Renal cortical epithelial cell (primary cell): Measurements from ENCODE around the gene NINJ2. TPM values are rescaled to one million over a fixed set of nuclear protein-coding genes. Genes with fewer than 3 reads are reported as not detected.

Source experiments
- DNase-seq: peaks from one replicate; pipeline ENCODE4 v3.0.0-alpha.2; 2011; ENCODE audit warnings: low read depth
- total RNA-seq: library from RNA; depleted of rRNA; stranded (reverse); fragments of >200 nt; gene quantifications from 2 replicates; pipeline ENCODE4 v1.2.3, GENCODE V29; 2014

The NINJ2 gene
- total RNA-seq, 1 donor from 2014 or later: 0.60 TPM

DNA sequence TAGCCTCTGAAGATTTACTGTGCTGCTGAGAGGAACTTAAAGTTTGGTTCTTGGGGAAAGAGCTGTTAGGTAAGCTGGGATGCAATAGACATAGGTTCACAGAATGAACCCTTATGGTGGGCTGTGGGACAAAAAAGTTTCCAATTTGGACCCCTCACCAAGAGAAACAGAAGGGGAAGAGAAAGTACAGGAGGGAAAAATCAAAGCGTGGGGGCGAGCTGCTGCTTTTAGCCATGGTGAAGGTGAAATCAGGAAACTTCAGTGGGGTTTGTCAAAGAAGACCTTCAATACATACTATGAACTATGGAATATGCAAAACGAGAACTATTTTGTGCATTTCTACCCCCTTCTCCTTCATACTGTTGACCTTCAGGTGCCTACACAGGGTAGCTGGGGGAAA lies 10.6 kb upstream of the NINJ2 start:
- no peak for DNase-seq

DNA sequence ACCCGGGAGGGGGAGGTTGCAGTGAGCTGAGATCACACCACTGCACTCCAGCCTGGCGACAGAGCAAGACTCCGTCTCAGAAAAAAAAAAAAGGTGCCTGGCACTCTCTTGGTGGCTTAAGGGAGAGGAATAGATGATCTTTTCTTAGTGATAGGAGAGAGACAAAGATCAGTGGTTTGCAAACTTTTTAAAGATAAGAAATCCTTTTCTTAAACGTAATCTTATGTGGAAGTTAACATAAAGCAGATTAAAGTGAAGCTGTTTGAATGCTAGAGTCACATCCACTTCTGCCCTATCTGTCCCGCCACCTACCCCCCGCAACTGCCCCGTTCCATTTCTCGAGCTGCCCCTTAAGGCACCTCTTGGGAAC lies 6.3 kb upstream of the NINJ2 start:
- DNase-seq: no peak

DNA sequence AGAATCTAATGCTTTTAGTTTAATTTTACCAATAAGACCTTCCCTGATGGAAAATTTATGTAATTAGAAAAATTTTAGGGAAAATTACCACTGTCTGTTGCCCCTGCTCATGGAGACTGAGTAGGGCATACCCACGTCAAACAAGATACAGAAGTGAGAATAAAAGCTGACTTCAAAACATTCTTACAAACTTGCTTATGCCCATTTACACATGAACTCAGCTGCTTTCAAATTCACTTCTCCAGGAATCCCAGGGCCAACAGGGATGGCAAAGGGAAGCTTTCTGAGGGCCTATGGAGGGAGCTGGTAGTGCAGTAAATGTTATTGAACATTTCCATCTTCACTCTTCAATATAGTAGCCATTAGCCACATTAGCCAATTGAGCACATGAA lies 4.8 kb upstream of the NINJ2 start:
- no peak for DNase-seq

GRCh38 chr12:666766-667308 lies 3.6 kb upstream of the NINJ2 start:
- DNase-seq: no peak

- DNase-seq: no peak
These were observed 2.8 kb upstream of the NINJ2 start for GRCh38 chr12:666066-666465.

DNA sequence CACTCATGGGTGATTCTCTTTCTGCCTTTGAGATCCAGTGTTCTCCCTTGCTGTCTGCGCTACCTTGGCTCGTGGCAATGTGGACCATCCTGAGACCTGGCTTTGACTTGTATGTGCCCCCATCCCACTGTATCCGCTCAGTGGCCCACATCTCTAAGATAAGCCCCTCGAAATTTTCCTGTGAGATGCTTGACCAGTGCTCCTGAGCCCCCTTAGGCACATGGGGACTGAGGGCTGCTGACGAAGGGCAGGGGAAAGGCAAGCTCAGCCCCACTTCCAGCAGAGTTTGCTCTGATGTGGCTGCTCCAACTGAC lies 1.5 kb upstream of the NINJ2 start:
- DNase-seq: no peak

DNA sequence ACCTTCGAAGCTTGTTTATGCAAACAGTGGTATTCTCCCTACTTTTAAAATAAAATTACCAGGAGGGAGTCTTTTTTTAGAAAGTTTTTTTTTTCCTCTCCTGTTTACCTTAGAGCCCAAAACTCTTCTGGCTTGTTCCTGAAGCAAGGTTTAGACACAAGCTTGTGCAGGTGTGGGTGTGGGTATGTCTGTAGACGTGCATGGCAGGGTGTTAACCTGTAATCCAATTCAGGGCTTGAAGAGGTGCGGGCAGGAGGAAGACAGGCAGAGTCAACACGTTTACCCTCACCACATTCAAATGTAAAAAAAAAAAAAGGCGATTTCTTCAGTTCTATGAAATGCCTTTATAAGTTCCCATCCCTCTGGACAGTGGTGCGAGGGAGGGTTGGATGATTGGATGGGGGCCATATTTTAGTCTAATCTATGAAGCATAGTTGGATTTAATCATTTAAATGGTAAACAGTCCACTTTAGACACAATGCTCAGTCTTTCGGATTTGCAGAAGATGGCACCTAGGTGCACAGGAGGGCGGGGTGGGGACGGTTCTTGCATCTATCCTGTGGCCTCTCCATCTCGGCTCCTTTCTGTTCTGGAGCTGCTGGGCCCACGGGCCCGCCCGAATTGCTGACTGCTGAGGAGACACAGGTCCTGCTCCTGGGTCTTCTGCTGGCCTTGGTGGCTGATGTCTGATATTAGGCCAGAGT lies 982 bp upstream of the NINJ2 start:
- no peak for DNase-seq

DNA sequence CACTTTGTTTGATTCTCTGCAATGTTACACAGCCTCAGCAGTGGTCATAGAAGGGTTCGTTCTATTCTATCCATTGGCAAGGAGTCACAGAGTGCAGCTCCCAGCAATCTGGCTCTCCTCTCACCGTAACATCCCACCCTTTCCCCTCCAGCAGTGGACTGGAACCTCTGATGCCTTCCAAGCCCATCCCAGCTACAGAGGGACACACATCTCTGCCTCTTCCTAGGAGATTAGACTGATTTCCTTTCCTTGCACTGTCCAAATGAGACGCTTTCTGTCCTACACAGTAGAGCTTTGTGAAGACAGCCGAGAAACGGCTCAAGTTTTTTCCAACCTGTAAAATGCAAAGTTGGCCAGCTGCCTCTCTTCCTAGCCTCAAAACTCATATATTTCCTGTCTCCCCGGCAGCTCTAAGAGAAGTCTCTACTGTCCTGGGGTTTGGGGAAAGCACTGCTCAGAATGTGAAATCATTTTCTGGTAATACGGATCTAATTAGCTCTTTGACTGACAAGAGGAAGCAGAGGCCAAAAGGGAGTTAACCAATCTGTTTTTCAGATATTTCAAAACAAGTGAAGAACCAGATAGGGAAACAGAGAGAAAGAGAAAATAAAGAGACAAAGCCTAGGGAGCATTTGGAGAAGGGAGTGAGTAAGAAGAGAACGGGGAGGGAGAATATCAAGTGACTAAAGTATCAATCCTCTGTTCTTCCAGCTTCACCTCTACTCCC lies 516 bp downstream of the NINJ2 start:
- DNase-seq: no peak

GRCh38 chr12:661720-662486 lies 1.3 kb downstream of the NINJ2 start:
- no peak for DNase-seq

- no peak for DNase-seq
These were observed 4.1 kb downstream of the NINJ2 start for GRCh38 chr12:659090-659683.

DNA sequence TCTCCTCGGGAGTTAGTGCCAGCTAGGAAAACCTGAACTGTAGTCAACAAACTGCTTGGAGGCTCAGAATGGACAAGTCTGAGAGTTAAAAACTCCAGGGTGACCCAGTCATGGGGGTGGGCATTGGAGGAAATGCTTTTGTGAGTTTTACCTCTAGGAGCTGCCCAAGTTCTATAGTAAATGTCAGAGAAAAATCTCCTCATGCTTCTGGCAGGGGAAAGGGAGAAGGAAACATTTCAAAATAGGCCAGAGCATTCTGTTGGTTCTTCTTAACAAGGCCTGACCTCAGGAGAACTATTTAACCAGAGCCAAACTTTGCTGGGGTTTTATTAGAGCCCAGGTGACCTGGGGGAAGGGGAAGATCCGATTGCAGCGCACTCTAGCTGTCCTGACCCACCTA lies 12.3 kb downstream of the NINJ2 start:
- DNase-seq: no peak

GRCh38 chr12:647385-648085 lies 15.7 kb downstream of the NINJ2 start:
- DNase-seq: no peak

DNA sequence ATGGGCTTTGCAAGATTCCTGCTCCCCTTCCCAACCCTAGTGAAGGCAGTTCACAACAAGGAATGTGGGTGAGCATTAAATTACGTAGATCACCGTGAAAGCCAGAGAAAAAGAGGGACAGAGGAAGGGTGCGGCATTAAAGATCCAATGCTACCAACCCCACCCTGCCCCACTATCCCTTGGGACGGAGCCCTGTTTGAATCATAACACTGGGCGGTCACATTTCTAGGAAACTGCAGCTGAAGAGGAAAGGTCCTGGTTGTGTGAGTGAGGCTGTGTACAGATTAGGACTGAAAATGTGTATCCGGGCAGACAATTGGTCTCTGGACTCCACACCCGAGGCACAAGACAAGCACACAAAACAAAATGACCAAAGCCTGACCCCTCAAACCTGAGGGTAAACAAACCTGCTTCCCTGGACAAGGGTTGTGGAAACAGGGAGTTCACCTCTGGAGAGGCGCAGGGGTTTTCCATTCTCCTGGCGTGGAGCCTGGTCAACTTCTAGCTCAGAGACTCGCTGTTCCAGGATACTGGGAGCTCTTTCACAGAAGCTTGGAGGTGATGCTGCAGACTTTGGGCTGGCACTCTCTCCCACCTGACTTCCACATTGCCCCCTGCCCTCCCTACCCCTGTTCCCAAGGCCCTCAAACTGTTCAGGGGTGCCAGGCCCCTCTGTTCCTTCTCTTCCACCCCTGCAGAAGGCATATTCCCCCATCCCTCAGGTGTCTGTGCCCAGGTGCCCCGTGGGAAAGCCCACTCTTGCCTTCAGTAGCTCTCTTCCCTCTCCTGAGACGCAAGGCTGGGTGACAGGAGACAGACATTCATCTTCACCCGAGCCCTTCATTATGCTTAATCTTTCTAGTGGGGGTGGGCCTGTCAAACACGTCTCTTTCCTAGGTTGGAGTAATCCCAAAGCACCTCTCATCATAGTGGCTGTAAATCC lies 16.5 kb downstream of the NINJ2 start:
- no peak for DNase-seq

DNA sequence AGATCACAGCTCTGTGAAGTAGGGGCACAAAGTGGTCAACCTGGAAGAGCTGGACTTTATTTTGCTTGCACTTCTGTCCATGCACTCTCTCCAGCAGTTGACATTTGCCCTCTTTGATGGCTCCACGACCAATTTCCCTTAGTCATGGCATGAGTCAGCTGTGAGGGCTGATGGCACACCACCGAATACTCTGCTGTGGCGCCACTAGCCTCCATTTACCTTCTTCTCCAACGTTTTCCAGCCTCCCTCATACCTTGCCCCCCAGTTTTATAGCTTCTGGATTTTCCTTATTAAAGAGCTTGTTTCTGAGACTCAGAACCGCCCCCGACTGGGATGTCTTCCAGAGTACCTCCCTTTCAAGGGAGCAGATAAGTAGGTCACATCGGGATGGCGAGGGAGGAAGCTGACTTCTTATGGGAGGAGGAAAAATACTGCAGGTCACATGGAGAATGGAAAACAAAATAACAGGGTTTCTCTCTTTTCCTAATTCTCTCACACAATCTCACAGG lies 17.6 kb downstream of the NINJ2 start:
- peak; percentile 59 for DNase-seq

GRCh38 chr12:644818-645552 lies 18.3 kb downstream of the NINJ2 start:
- no peak for DNase-seq

DNA sequence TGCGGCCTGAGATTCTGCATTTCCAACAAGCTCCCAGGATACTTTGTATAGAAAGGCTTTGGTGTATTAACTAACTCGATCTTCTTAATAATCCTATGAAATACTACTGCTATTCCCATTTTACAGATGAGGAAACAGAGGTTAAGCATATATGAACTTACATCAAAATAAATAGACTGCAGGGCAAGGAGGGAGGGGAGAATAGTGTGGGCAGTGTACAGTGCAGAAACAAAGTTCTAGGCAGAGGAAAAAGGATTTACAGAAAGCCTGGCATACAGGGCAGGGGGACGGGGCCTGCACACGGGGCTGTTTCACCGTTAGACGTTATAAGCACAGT lies 19.0 kb downstream of the NINJ2 start:
- no peak for DNase-seq

- no peak for DNase-seq
These were observed 19.6 kb downstream of the NINJ2 start for GRCh38 chr12:643475-644302.

DNA sequence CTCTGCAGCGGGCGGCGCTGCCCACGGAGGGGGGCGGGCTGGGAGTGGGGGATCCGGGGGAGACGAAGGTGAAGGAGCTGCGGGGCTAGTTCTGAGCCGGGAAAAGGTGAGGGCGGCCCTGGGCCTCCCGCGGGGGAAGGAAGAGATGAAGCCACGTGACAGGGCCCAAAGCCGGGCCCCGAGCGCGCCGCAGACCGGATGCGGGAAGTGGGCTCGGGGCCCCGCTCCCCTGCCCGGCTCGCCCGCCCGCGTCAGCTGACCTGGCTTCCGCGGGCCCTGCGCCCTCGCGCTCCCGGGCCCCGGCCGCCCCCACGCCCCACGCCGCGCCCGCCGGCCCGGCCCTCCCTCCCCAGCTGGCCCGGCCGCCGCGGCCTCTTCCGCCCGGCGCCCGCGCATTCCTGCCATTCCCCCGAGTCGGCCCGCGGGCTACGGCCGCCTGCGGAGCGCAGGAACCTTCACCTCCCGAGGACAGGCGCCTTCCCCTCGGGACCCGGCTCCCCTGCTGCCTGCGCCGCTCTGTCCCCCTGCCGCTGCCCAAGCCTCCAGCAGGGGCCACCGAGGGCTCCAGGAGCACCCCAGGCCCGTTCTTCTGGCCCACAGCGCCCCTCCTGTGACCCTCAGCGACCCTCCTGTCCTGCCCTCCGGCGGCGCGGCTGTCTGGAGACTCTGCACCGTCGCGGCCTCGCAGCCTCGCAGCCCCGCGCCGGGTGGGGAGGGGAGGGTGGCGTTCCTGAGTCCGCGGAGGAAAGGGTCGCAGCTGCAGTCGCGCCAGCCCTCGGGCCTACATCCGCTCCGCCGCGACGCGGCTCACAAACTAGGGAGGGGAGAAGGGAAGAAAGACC lies 20.4 kb downstream of the NINJ2 start:
- DNase-seq: no peak
